ENCODE results near the gene SPRR1A. TPM values are rescaled to one million over a fixed set of nuclear protein-coding genes. Genes with fewer than 3 reads are reported as not detected.

Gene SPRR1A
- polyA plus RNA-seq, 1 experiment: not detected

DNA sequence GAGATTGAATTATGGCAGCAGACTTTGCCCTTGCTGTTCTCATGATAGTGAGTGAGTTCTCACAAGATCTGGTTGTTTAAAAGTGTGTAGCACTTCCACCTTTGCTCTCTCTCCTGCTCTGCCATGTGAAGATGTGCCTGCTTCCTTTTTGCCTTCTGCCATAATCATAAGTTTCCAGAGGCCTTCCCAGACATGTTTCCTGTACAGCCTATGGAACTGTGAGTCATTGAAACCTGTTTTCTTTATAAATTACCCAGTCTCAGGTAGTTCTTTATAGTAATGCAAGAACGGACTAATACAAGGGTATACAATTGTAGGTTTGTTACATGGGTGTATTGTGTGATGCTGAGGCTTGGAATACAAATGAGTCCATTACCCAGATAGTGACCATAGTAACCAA is 51.3 kb downstream of the SPRR1A start:
- H3K27me3 ChIP-seq (ENCODE audit: control insufficient read depth, insufficient read depth, low read length): no peaks in the 10 kb centered on the region
- no peak for DNase-seq (ENCODE audit: low read depth, low spot score)
- CTCF ChIA-PET: no interaction called here
- H3K9me3 ChIP-seq (ENCODE audit: control insufficient read depth, insufficient read depth, low read length): 0 out of 2 replicates have a peak, but pooled peaks cover 3% of the 10 kb centered on the region
- no peak overlapping the region for H3K4me3 ChIP-seq (ENCODE audit: low read depth, low read length)
- TF ChIP-seq, protein P1, sequence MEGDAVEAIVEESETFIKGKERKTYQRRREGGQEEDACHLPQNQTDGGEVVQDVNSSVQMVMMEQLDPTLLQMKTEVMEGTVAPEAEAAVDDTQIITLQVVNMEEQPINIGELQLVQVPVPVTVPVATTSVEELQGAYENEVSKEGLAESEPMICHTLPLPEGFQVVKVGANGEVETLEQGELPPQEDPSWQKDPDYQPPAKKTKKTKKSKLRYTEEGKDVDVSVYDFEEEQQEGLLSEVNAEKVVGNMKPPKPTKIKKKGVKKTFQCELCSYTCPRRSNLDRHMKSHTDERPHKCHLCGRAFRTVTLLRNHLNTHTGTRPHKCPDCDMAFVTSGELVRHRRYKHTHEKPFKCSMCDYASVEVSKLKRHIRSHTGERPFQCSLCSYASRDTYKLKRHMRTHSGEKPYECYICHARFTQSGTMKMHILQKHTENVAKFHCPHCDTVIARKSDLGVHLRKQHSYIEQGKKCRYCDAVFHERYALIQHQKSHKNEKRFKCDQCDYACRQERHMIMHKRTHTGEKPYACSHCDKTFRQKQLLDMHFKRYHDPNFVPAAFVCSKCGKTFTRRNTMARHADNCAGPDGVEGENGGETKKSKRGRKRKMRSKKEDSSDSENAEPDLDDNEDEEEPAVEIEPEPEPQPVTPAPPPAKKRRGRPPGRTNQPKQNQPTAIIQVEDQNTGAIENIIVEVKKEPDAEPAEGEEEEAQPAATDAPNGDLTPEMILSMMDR (IDR thresholded peaks at IDR 0.05; ENCODE audit: low read depth, low read length): no peak
- POLR2A ChIA-PET: no interaction called here
- no peak overlapping the region for H3K27ac ChIP-seq (ENCODE audit: low read depth, low read length)

Small RNAs within 50 kb of the gene (small RNA-seq; reads per million reads assigned to genes)
- gene AL356867.1 (ENCODE audit: insufficient read length, low read depth): not detected
- not detected for gene RF00322 (ENCODE audit: insufficient read length, low read depth)
- gene SPRR1A (ENCODE audit: insufficient read length, low read depth): not detected

Other genes starting within 250 kb of the SPRR1A start
- gene KPRP, start 226.1 kb upstream of the SPRR1A start, polyA plus RNA-seq (2011; rRNA removed): not detected in 2 replicates
- not detected in 2 replicates for gene LCE1F, start 208.9 kb upstream of the SPRR1A start, polyA plus RNA-seq (2011; rRNA removed)
- gene LCE1E, start 197.8 kb upstream of the SPRR1A start, polyA plus RNA-seq (2011; rRNA removed): not detected in 2 replicates
- not detected in 2 replicates for gene LCE1D, start 187.4 kb upstream of the SPRR1A start, polyA plus RNA-seq (2011; rRNA removed)
- not detected in 2 replicates for gene LCE1C, start 177.4 kb upstream of the SPRR1A start, polyA plus RNA-seq (2011; rRNA removed)
- gene LCE1B, start 172.1 kb upstream of the SPRR1A start, polyA plus RNA-seq (2011; rRNA removed): not detected in 2 replicates
- gene LCE1A, start 156.6 kb upstream of the SPRR1A start, polyA plus RNA-seq (2011; rRNA removed): not detected in 2 replicates
- not detected in 2 replicates for gene LCE6A, start 141.2 kb upstream of the SPRR1A start, polyA plus RNA-seq (2011; rRNA removed)
- gene LCE7A, start 124.1 kb upstream of the SPRR1A start, polyA plus RNA-seq (2011; rRNA removed): not detected in 2 replicates
- gene SMCP, start 105.8 kb upstream of the SPRR1A start, polyA plus RNA-seq (2011; rRNA removed): not detected in 2 replicates
- gene IVL, start 75.5 kb upstream of the SPRR1A start, polyA plus RNA-seq (2011; rRNA removed): not detected in 2 replicates
- gene SPRR5, start 36.9 kb upstream of the SPRR1A start, polyA plus RNA-seq (2011; rRNA removed): not detected in 2 replicates
- not detected in 2 replicates for gene SPRR4, start 13.4 kb upstream of the SPRR1A start, polyA plus RNA-seq (2011; rRNA removed)
- gene SPRR3, start 17.7 kb downstream of the SPRR1A start, polyA plus RNA-seq (2011; rRNA removed): not detected in 2 replicates
- gene SPRR1B, start 47.1 kb downstream of the SPRR1A start, polyA plus RNA-seq (2011; rRNA removed): not detected in 2 replicates
- not detected in 2 replicates for gene SPRR2D, start 57.0 kb downstream of the SPRR1A start, polyA plus RNA-seq (2011; rRNA removed)
- gene SPRR2A, start 73.4 kb downstream of the SPRR1A start, polyA plus RNA-seq (2011; rRNA removed): not detected in 2 replicates
- gene SPRR2B, start 87.5 kb downstream of the SPRR1A start, polyA plus RNA-seq (2011; rRNA removed): not detected in 2 replicates
- not detected in 2 replicates for gene SPRR2E, start 110.4 kb downstream of the SPRR1A start, polyA plus RNA-seq (2011; rRNA removed)
- gene SPRR2F, start 129.4 kb downstream of the SPRR1A start, polyA plus RNA-seq (2011; rRNA removed): not detected in 2 replicates
- gene SPRR2G, start 166.8 kb downstream of the SPRR1A start, polyA plus RNA-seq (2011; rRNA removed): not detected in 2 replicates
- not detected in 2 replicates for gene LELP1, start 219.3 kb downstream of the SPRR1A start, polyA plus RNA-seq (2011; rRNA removed)
- gene PRR9, start 233.5 kb downstream of the SPRR1A start, polyA plus RNA-seq (2011; rRNA removed): not detected in 2 replicates

Measured in AG04450 (cell line).